GM12892 (cell line): Measurements from ENCODE around the gene TDG.

Experiments
- POLR2A ChIP-seq: IDR thresholded peaks from 2 replicates; pipeline ENCODE4 v1.6.1; 2011; ENCODE audit warnings: low read depth, low read length, control low read depth
- POLR2AphosphoS5 ChIP-seq: IDR thresholded peaks from 2 replicates; pipeline ENCODE4 v1.6.1; 2011; ENCODE audit warnings: low read depth, low read length, control low read depth
- TAF1 ChIP-seq: IDR thresholded peaks from 2 replicates; pipeline ENCODE4 v1.6.1; 2011; ENCODE audit warnings: low read depth, mild to moderate bottlenecking, control low read depth, low read length, borderline replicate concordance

- TF ChIP-seq POLR2A: no peak
- TF ChIP-seq TAF1: no peak
- no peak for TF ChIP-seq POLR2AphosphoS5
These were observed 5.0 kb upstream of the TDG start for GRCh38 chr12:103960616-103961227.
